Coronary artery (tissue), 2 donors: ENCODE measurements around the gene PHLPP1.

ENCODE experiments used
- DNase-seq: peaks from one replicate; pipeline ENCODE4 v3.0.0-alpha.2; 2017; ENCODE audit warnings: low spot score
- H3K27ac ChIP-seq, 2 donors: fragments of 200-600 bp; sonication (generic); one replicate each; pipeline ENCODE4 v1.5.1; 2016 to 2019
- H3K4me3 ChIP-seq: fragments of 200-600 bp; sonication (generic); 2 replicates; pipeline ENCODE4 v1.5.1; 2016; ENCODE audit warnings: mild to moderate bottlenecking, moderate library complexity
- TF ChIP-seq, protein P1 (sequence below): fragments of 200-600 bp; sonication (generic); IDR thresholded peaks from one replicate; pipeline ENCODE4 v1.5.1; 2019; ENCODE audit warnings: antibody characterized with exemption

The PHLPP1 gene

DNA sequence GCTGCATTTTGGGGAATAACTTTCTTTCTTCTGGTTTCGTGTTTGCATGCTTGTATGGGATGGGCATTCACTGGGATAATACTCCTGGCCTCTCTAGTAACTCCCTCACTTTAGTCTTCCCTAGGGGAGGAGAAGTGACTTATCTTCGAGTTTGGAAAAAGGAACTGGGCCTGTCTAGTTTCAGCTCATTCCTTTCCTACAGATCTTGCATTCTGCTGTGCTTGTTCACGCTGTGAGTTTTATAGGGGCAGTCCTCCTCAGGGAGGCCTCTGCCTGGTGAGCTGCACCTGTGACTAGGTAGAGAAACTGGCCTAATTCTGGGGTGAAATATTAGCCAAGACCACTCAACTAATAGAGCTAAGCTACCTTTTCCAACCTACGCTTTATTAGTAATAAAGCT, 50.9 kb downstream of the PHLPP1 start:
- no peak for DNase-seq
- H3K4me3 ChIP-seq = no peak overlapping the region
- TF ChIP-seq, protein P1, sequence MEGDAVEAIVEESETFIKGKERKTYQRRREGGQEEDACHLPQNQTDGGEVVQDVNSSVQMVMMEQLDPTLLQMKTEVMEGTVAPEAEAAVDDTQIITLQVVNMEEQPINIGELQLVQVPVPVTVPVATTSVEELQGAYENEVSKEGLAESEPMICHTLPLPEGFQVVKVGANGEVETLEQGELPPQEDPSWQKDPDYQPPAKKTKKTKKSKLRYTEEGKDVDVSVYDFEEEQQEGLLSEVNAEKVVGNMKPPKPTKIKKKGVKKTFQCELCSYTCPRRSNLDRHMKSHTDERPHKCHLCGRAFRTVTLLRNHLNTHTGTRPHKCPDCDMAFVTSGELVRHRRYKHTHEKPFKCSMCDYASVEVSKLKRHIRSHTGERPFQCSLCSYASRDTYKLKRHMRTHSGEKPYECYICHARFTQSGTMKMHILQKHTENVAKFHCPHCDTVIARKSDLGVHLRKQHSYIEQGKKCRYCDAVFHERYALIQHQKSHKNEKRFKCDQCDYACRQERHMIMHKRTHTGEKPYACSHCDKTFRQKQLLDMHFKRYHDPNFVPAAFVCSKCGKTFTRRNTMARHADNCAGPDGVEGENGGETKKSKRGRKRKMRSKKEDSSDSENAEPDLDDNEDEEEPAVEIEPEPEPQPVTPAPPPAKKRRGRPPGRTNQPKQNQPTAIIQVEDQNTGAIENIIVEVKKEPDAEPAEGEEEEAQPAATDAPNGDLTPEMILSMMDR = no peak
- H3K27ac ChIP-seq = no peak overlapping the region

DNA sequence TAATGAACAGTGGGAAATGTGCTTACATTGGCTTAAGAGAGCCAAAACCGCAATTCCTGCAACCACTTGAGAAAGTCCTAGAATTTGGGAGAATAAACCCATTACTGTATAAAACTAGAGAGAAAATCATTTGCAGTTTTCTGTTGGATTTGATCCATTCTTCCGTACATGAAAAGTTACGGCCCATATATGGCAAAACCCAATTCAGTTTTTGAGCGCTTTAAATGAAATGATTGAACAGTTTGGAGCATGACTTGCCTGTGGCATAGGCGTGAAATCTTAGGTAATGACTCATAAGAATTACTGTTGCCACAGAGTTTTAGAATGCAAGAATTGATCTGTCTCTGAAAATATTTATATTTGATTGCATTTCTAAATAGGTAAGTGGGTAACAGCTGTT, 52.0 kb downstream of the PHLPP1 start:
- DNase-seq = no peak
- Histone ChIP-seq H3K4me3 (no peak overlapping the region), H3K27ac (no peak overlapping the region)
- TF ChIP-seq, protein P1 = no peak

DNA sequence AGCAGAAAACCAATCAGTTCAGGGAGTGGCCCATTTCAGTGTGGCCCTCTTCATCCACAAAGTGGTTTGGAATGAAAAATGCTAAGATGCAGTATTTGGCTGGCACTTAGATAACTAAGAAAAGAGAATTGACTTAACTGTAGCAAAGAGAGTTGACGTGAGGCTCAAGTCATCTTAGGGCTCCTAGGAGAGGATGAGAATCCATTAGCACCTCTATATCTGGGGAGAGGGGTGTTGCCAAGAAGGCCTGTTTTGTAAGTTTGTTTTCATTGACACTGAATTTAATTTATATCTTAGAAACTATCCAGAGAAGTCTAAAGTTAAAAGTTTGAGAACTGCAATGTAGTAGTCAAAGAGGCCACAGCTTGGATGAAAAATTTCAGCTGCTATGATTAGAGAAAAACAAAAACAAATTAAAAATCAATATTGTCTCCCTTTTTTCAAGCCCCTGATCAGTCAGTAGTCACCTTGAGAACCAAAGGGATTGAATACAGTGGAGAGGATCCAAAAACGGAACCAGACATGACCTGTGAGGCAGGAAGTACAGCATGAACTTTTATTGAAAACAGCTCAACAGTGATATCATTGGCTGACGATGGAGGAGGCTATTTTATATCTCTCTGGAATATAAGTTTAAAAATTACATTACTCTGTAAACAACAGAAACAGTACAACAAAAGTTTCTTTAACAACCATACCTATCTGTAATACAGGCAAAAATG, 52.7 kb downstream of the PHLPP1 start:
- TF ChIP-seq, protein P1 = no peak
- Histone ChIP-seq H3K4me3 (no peak overlapping the region), H3K27ac (no peak overlapping the region)
- DNase-seq = no peak

DNA sequence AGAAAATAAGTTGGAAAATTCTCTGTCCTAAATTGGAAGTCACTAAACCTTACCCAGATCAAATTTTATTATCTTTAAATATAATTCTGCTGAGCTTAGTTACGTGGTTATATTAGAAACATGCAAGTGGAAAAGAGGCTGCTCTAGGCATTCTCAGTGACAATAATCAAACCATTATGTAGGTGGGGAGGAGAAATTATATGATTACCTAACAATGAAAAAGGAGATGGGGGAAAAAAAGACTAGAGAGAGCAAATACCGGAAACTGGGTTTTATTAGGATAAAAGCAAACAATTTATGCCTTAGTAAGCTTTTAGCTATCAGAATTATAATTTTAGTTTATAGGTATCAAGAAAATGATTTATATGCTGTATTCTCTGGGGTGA, 53.2 kb downstream of the PHLPP1 start:
- Histone ChIP-seq H3K4me3 (no peak overlapping the region), H3K27ac (no peak overlapping the region)
- DNase-seq = no peak
- TF ChIP-seq, protein P1 = no peak

DNA sequence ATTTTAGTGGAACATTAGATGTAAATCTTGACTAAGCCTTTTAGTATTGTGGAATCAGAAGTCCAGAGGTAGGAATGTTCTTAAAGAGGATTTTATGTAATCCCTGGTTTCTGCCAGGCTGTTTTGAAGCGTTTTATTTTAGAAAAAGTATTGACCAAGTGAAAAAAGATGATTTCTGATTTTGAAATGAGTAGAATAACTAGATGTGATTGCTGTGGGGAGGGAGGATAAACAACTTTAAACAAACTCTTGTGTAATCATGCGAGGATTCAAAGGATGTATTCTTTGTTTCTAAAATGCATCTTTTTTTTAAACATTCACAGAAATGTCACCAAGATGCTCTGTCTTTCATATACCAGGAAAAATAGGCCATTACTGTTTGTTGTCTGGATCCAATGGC, 53.9 kb downstream of the PHLPP1 start:
- TF ChIP-seq, protein P1 = no peak
- no peak overlapping the region for H3K4me3 ChIP-seq
- no peak for DNase-seq
- no peak overlapping the region for H3K27ac ChIP-seq

GRCh38 chr18:62771494-62772270, 56.3 kb downstream of the PHLPP1 start:
- no peak for DNase-seq
- TF ChIP-seq, protein P1 = no peak
- H3K27ac ChIP-seq = no peak overlapping the region
- no peak overlapping the region for H3K4me3 ChIP-seq
